HCT116 (cell line): Measurements from ENCODE around the gene SYTL2.

Experiments
- EZH2 ChIP-seq: fragments of 200-600 bp; sonication (generic); IDR thresholded peaks from 2 replicates; pipeline ENCODE4 v1.6.1; 2017; ENCODE audit warnings: antibody characterized with exemption, mixed run types
- EZH2phosphoT487 ChIP-seq: fragments of 200-600 bp; IDR thresholded peaks from 2 replicates; pipeline ENCODE4 v1.6.1; 2018; ENCODE audit warnings: antibody characterized with exemption, borderline replicate concordance
- FOSL1 ChIP-seq: IDR thresholded peaks from 2 replicates; pipeline ENCODE4 v1.6.1; 2012; ENCODE audit warnings: low read depth
- JUND ChIP-seq: IDR thresholded peaks from 2 replicates; pipeline ENCODE4 v1.6.1; 2012
- POLR2A ChIP-seq: IDR thresholded peaks from 2 replicates; pipeline ENCODE4 v1.7.0; 2011; ENCODE audit warnings: borderline replicate concordance; ENCODE audit not compliant: insufficient read depth, insufficient read length; ENCODE audit errors: extremely low read depth
- POLR2AphosphoS5 ChIP-seq: IDR thresholded peaks from 2 replicates; pipeline ENCODE4 v1.6.1; 2011; ENCODE audit warnings: mild to moderate bottlenecking, low read depth, low read length, moderate library complexity
- REST ChIP-seq: IDR thresholded peaks from 2 replicates; pipeline ENCODE4 v1.6.1; 2012; ENCODE audit warnings: low read depth
- TF ChIP-seq, protein P1 (sequence below), 3 experiments: fragments of 200-600 bp in 1 of 3; sonication (generic) in 1 of 3; IDR thresholded peaks in 2 of 3; conservative IDR thresholded peaks in 1 of 3; 2 replicates each; pipeline ENCODE4 v1.5.1; 2012 to 2017; ENCODE audit warnings: low read depth in 2 of 3, low read length in 2 of 3, antibody characterized with exemption in 1 of 3, borderline replicate concordance in 1 of 3, control low read depth in 1 of 3, mild to moderate bottlenecking in 1 of 3, mixed read lengths in 1 of 3, mixed run types in 1 of 3, moderate library complexity in 1 of 3; ENCODE audit not compliant: insufficient read depth in 1 of 3

DNA sequence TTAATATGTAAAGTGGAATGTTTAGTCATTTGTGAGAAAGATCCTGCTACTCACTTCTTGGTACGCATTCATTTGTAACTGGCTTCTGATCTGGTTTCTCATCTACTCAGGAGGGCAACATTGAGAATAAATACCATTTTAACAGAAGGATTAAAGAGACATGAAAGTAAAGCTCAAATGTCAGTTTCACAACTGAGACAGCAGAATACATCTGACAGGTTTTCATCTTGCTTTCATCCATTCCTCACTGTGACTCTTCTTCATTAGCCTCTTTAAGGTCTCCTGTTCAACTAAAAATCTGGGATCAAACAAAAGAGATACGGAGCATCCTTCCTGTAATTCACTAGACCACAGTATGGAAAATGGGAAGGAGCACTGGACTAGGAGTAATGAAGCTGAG lies 93.5 kb downstream of the SYTL2 start:
- TF ChIP-seq FOSL1 (no peak), POLR2A (no peak), JUND (no peak), REST (no peak), EZH2phosphoT487 (no peak), POLR2AphosphoS5 (no peak), EZH2 (no peak)
- TF ChIP-seq, protein P1, sequence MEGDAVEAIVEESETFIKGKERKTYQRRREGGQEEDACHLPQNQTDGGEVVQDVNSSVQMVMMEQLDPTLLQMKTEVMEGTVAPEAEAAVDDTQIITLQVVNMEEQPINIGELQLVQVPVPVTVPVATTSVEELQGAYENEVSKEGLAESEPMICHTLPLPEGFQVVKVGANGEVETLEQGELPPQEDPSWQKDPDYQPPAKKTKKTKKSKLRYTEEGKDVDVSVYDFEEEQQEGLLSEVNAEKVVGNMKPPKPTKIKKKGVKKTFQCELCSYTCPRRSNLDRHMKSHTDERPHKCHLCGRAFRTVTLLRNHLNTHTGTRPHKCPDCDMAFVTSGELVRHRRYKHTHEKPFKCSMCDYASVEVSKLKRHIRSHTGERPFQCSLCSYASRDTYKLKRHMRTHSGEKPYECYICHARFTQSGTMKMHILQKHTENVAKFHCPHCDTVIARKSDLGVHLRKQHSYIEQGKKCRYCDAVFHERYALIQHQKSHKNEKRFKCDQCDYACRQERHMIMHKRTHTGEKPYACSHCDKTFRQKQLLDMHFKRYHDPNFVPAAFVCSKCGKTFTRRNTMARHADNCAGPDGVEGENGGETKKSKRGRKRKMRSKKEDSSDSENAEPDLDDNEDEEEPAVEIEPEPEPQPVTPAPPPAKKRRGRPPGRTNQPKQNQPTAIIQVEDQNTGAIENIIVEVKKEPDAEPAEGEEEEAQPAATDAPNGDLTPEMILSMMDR (IDR thresholded peaks at IDR 0.05 in 2 of 3, conservative IDR thresholded peaks at IDR 0.05 in 1 of 3; ENCODE audit: borderline replicate concordance in 1 of 3, insufficient read depth in 1 of 3, low read depth in 2 of 3, low read length in 2 of 3): no peak
